Activated CD8-positive, alpha-beta memory T cell treated with anti-CD3 and anti-CD28 coated beads for 48 hours (primary cell): ENCODE results near the gene SWAP70.

Source experiments
- DNase-seq, 3 experiments: peaks; one replicate each; pipeline ENCODE4 v3.0.0-alpha.2; 2020; ENCODE audit warnings: low read depth in 2 of 3, low spot score in 2 of 3

Gene SWAP70

DNA sequence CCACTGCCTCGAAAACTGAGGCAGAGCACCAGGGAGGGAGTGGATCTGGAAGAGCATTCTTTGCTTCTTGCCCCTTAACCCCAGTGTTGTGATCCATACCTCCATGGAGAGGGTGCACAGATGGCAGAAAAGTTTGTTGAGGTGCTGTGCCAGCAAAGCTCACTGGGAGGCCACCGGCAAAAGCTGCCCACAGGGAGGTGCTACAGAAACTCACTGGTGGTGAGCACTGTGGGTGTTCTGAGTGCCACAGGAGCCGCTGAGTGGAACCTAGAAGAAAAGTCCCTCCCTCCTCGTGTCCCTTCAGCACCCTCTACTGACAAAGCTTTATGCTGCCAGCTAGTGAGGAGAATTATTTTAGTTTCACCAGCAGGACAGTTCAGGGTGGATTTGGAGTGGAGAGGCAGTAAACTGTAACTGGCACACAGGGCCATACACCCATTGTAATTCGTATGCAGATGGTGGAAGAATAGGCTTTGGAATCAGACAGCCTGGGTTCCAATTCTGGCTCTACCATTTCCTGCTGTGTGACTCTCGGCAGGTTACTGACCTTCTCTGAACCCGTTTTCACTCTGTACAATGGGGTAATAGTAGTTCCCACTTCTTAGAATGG, 84.6 kb downstream of the SWAP70 start:
- peak in 2 of 3 experiments; percentile 26 to 31 for DNase-seq

DNA sequence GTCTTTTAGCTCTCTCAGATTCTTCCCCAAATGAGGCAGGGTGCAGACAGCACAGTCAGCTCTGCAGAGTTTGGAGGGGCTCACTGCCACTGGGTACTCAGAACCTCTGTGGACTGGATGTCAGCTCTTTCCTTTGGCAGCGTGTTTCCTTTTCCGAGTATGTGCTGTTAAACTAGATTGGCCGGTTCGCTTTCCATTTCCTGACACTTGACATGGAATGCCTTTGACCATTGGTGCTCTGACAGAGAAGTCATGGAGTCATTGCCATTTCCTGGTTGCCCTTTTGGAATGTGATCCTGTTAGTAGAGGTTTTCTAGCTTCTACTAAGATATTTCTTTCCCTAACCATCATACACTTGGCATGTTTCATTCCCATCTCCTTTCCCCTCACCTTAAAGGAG, 86.7 kb downstream of the SWAP70 start:
- DNase-seq, result no peak

DNA sequence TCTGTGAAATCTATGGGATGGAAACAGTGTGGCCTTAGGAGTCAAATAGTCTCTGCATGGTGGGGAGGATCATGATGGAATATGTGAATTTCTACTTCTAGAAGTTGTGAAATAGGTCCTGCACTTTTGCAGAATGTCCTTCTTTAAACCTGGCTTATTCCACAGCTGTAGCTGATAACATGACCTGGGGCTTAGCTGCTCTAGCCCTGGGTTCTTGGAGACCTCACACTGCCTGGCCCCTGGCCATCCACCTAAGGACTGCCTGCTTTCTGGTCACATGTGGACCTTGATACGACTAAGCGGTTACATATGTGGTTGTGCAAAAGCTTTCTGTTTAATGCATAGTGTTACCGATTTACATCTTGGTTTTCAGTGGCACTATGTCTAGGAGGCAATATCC, 88.2 kb downstream of the SWAP70 start:
- no peak for DNase-seq

DNA sequence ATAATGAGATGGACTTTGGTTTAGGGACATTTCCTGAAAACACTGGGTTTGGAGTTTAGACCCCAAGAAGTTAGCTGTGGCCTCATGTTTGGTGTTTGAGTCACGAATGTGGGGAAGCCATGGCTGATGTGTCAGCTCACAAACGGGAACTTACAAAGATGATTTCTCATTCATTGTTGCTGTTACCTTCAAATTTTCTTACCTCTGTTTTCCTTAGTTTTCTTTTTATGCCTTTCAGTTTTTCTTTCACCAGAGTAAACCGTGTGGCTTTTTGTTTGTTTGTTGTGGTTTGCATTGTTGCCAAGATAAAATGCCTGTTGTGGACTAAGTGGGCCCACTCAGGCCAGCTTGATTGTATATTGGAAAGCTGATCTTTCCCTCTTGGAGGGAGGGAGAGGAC, 89.1 kb downstream of the SWAP70 start:
- DNase-seq, result no peak

DNA sequence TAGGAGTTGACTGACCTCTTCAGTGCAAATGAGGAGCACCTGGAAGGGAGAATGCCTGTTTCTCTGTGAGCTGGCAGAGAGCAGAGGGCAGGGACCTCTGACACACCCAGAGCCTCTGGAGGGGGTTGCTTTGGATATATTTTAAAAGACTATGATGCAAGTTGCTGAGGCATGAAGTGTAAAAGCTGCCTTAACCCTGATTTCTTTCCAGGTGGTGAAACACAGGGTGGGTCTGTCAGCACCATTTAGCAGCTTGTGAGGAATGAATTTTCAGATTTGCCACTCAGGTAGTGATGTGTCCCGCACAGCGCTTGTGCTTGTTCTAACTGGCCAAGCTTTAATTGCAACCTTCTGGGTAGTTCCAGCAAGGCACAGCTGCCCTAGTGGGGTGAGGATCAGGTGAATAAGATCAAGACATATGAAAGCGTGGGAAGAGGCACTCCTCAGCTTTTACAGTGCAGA, 90.2 kb downstream of the SWAP70 start:
- DNase-seq, result no peak

DNA sequence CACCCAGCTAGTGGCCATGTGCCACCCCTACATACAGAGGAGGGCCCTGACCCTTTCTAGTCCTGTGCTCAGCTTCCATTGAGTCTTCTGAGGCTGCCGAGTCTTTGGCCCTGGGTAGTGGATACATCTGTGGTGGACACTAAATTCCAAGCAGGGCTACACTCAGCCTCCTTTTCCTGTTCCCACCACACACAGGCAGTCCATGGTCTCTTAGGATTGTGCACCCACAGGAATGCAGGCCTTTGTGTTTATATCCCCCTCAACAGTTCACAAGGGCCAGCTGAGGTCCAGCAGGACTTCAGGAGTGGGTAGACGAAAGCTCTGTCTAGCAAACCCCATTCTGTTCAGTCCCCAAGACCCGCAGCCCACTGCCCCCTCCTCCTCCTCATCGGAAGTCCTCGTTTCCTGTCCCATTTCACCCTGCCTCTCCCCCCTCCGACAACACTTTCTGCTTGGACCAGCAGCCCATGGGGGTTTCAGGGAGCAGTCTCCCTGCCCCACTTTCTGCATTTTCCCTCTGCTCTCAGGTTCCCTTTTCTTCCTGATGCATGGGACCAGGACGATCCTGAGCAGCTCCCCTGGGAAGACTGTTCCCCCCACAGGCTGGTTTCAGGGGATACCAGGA, 91.8 kb downstream of the SWAP70 start:
- DNase-seq, result no peak

DNA sequence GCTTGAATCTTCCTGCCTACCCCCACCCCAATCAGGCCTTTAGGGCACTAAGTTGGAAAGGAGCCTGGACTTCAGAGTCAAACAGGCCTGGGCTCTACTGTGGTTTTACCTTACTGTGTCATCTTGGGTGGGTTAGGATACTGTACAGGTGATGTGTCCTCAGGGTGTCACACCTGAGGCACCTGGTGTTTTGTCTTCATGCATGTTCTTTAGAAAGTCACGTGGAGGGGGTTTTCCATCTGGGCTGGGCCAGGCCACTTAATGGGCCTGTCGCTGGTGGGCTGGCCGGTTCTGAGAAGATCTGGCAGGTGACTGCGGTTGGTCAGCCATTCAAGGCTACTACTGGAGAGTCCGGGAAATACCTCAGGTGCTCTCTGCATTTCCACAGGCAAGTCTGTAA, 92.6 kb downstream of the SWAP70 start:
- DNase-seq, result no peak

DNA sequence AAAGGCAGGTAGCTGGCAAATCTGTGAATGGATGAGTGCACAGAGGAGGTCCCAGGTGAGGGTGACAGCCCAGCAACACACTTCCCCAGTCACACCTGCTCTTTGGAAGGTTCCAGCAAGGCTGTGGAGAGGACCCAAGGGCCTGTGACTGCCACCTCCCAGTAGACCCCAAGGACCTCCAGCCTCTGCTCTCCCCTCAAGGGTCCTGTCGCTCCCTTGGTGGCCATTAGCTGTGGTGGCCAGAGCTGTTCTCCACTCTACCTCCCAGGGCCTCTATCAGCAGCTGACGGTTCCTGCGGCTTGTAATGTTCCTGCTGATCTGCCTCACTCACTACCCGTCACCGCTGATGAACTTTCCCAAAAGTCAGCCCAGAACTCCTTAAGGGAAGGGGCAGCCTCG, 93.0 kb downstream of the SWAP70 start:
- DNase-seq, result no peak

DNA sequence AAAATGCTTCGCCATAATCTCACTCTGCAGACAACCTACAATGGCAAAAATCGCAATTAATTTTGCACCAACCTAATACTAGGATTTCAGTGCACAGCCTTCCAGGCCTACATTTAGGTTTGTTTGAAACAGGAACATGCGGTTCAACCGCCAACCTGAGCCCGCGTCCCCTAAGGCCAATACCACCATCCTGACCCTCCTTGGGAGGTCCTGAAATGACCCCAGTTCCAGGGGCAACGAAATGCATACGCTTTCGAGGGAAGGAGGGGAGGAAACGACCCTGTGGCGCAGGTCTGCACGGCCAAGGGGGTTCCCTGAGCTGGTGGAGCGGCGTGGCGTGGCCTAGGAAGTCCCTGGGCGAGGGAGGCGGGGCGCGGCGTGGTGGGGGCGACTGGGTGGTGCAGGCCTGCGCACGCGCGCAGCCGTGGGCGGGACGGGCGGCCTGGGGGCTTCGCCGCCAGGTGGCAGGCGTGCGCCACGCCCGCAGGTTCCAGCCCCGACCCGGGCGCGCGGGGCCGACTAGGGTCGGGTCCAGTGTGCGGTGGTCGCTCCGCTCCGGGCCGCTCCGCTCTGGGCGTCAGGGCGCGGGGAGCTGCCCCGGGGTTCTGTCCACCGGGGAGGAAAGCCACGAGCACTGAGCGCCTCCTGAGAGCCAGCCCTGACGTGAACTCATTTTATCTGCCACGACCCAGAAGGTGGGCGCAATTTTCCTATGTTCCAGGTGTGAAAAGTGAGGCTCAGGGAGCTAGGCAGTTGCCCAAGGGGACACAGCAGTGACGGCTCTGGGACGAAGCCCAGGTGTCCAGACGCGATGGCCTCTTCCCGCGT, 94.1 kb downstream of the SWAP70 start:
- DNase-seq, result peak; percentile 82 to 91 (median 90)

DNA sequence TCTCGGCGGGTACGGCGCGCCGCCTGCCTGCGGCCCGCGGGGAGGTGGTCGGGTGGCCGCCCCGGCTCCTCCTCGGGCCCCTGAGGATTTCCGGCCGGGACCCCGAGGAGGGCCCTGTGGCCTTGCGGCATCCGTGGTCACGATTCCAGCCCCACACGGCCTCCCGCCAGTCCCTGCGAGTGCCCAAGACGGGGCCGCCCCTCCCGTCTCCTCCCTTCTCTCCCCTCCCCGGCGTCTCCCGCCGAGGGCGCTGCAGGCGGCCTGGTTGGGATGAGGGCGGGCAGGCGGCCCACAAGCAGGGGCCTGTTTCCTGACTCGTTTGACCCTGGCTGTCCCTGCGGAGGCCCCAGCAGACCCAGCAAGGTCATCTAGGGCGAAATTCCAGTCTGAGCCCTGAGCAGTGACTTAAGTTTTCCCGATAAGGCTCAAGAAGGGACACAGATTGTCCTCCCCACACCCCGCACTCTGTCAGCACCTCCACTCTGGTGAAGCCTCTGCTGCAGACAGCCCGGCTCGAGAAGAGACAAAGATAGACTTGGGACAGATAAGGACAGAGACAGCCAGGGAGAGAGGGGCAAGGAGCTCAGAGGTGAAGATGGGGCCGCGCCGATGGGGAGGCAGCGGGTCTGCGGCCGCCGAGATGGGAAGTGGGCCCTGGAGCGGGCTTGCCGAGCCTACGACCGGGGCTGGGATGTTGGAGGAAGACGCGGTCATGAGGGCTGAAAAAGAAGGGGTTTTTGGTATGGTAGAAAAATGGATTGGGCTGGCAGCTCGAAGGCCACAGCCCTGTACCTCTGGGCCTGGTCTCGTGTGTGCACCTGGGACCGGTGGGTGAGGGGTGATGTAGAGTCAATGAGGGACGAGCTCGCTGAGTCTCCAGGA, 95.0 kb downstream of the SWAP70 start:
- DNase-seq, result peak; percentile 30 to 49 (median 41)

DNA sequence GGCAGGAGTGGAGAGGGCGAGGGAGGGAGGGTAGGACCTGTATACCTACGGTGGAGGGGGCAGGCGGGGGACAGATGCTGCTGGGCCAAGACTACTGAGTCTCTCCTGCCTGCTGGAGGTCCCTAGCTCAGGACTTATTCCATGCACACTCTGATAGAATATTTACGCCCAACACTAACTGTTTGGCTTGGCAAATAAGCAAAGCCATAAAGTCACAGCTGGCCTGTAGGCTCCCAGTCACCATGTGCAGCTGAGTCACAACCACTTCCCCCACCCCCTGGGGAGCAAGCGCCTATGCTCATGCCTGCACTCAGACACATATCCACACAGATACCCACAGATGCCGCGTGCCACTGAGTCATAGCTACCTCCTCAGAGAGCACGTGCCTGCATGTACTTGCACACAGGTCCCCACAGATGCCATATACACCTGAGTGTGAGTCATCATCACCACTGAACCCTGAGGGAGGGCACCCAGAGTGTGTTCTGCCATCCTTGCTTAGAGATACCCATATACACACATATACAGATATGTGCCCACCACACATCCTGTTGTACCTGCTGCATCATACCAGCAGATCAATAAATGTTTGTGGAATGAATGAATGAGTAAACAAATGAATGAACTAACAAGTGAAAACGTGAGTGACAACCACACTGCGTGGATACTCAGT, 95.8 kb downstream of the SWAP70 start:
- DNase-seq, result peak; percentile 62 to 80 (median 79)

DNA sequence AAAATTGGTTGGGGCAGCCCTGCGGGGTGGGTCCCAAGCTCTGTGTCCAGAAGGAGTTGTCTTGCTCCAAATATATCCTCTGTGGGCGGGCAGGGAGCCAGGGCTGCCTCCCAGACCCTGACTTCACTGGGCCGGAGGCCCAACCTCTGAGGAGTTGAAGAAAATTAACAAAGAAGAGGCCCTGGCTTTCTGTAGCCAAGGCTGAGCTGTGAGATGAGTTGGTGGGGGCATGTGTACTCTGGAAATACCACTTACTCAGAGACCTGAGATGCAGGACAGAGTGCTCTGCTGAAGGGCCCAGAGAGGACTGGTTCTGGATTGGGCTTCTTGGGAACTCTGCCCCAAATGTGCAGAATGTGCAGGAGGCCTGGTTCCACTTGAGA, 96.3 kb downstream of the SWAP70 start:
- no peak for DNase-seq

DNA sequence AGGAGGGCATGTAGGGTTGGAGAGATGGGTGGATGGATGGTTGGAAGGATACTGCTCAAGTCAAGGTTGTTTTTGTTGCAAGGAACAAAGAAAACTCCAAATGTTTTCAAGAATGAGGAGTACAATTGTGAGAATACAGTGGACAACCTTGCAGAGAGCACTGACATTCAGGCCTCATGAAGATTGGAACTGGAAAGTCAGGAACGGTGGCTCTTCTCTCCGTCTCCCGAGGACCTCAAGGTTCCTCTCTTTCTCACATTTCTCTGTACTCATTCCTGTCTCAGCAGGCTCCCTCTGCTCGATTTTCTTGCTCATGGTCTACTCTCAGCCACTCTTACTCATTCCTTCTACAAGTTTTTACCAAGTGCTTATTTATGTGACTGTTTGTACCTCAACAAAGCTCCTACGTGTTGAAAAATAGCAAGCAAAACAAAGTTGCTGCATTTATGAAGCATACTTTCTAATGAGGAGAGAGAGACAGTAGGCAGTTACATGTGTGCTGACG, 97.6 kb downstream of the SWAP70 start:
- DNase-seq, result no peak

DNA sequence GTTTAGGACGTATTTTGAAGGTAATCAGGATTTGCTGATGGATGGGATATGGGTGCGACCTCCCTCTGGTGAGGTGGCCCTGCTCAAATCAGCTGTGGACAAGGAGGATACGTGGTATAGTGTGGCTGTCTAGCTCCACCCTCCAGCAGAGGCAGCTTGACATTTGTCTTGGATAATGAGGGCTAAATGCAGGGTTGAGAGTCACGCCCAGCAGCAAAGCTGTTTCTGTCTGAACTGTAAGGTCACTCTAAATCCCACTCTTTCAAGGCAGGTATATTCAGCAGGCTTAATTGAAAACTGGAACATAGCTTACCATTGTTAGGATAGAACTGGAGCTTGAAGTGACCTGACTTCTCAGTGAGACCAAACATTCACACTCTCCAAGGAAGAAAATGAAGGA, 98.7 kb downstream of the SWAP70 start:
- no peak for DNase-seq

DNA sequence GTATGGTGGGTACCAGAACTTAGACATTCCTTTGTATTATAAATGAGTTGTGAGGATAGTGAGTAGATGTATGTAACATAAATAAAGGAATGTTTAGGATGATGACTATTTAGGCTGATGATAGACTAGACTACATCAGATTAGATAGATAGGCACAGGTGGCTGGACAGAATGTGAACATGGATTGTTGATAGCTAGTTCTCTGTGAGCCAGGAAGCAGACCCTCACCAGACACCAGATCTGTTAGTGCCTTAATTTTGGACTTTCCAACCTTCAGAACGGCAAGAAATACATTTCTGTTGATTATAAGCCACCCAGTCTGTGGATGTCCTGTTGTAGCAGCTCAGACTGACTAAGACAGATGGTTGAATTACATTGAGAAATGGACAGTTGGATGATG, 99.4 kb downstream of the SWAP70 start:
- no peak for DNase-seq

DNA sequence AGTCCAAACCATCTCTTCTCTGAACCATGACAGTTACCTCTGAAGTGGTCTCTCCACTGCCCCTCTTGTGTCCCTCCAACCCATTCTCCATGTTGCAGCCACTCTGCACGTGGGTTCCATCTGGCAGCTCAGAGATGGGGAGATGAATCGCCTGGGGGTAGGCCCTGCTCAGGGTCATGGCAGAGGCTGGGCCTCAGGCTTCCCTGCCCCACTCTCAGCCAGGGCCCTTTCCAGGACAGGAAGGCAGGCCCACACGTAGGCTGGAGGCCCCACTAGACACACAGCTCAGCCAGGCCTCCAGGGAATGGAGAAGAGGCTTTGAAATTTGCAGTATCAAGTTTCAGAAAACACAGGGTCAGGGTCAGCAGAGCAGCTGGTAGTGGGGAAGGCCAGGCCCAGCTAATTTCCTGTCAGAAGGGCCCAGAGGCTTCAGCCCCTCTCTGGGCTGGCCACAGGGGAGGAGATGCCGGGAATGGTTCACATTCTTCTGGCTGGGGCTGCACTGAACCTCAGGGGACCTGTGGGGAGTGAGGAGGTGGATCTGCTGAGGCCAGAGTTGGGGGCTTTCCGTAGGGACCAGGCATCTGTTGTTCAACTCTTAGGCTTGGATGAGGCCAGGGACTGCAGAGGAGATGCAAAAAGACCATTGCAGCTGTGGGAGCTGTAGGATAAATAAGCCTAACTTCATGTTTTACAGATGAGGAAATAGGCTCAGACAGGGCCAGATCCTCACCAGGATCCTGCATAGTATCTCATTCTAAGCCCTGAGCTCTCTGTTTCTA, 101.6 kb downstream of the SWAP70 start:
- no peak for DNase-seq

DNA sequence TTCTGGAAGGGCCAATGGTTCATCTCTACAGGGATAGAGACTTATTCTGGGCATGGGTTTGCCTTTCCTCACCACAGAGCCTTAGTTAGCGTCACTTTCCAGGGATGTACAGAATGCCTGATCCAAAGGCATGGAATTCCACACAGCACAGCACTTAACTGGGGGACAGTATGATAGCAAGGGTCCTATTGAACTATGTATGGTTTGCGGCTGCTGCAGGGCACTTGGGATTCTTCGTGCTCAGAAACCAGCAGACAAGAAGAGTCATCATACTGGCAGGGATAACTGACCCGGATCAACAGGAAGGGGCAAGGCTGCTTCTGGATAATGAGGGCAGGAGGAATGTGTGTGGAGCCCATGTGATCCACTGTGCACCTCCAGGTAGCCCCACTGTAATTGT, 105.7 kb downstream of the SWAP70 start:
- DNase-seq, result no peak

DNA sequence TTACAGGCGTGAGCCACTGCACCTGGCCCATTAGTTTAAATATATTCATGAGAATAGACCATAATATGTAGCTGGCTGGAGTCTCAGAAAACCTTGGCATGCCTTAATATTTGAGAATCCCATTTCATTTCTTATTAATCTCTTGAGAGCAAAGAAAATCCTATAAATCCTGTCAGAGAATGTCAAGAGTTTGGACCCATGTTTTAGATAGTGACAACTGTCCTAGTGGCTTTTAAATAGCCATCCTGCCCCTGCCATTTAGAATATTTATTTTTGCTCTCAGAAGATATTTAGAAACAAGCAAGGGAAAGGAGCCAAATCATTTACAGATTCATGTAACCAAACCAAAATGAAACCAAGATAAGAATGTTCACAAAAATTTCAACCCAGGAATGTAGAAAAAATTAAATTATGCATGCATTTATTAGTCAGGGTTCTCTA, 107.2 kb downstream of the SWAP70 start:
- DNase-seq, result no peak

DNA sequence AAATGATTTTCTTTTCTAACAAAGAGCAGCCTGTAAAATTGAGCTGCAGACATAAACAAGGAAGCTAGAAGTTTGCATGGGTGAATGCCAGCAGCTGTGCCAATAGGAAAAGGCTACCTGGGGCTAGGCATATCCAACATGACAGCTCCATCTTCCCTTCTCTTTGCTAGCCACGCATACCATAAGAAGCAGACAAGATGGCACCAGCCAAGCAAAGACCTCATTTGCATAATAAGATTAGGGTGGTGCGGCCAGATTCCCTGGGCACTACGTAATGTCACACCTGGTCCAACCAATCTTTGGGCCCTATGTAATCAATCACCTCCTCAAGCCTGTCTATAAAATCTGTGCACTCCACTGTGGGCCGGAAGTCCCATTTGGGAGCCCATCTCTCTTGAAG, 108.3 kb downstream of the SWAP70 start:
- DNase-seq, result no peak

DNA sequence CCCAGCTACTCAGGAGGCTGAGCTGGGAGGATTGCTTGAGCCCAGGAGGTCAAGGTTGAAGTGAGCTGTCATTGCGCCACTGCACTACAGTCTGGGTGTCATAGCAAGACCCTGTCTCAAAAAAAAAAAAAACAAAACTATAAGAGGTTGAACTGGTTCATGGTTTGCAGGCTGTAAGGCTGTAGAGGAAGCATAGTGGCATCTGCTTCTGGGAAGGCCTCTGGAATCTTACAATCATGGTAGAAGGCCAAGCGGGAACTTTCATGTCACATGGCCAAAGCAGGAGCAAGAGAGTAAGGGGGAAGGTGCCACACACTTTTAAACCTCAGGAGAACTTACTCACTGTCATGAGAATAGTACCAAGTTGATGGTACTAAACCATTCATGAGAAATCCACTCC, 109.6 kb downstream of the SWAP70 start:
- DNase-seq, result no peak
